Spinal cord (tissue), 10 donors: ENCODE results near the gene CETP. TPM values are rescaled to one million over a fixed set of nuclear protein-coding genes. Genes with fewer than 3 reads are reported as not detected.

Experiments used
- DNase-seq, 6 donors: peaks; one replicate each; pipeline versions ENCODE4 v3.0.0 to v3.0.0-alpha.2; 2013 to 2015; ENCODE audit warnings: low spot score in 6 of 6, low read depth in 4 of 6
- H3K27ac ChIP-seq: one replicate; pipeline ENCODE4 v1.5.1; 2013; ENCODE audit warnings: low read depth, low read length, control low read depth
- H3K27me3 ChIP-seq: one replicate; pipeline ENCODE4 v1.6.1; 2013; ENCODE audit warnings: low read length; ENCODE audit not compliant: control insufficient read depth, insufficient read depth
- H3K36me3 ChIP-seq: one replicate; pipeline ENCODE4 v1.6.1; 2013; ENCODE audit warnings: low read length; ENCODE audit not compliant: control insufficient read depth, insufficient read depth
- H3K4me1 ChIP-seq: one replicate; pipeline ENCODE4 v1.6.1; 2013; ENCODE audit warnings: low read length; ENCODE audit not compliant: control insufficient read depth, insufficient read depth
- H3K4me3 ChIP-seq: one replicate; pipeline ENCODE4 v1.5.1; 2013; ENCODE audit warnings: low read depth, low read length, control low read depth
- H3K9me3 ChIP-seq: one replicate; pipeline ENCODE4 v1.6.1; 2013; ENCODE audit warnings: low read length; ENCODE audit not compliant: control insufficient read depth, insufficient read depth
- WGBS: methylation state at CpG from one replicate; pipeline ENCODE4 v1.1.5; 2013; ENCODE audit warnings: missing lambda C conversion rate; ENCODE audit not compliant: insufficient coverage; 5-methylcytosine and 5-hydroxymethylcytosine counted together
- polyA plus RNA-seq, 2 donors: library from polyadenylated mRNA; unstranded; fragments of 120-200 nt; gene quantifications; one replicate each; pipeline ENCODE4 v1.2.1, GENCODE V29; 2013; ENCODE audit not compliant: insufficient read length in 2 of 2
- total RNA-seq, 2 donors: library from RNA; depleted of rRNA in 1 of 2; stranded (reverse); fragments of 120-200 nt in 1 of 2; fragments of >200 nt in 1 of 2; gene quantifications; one replicate each; pipeline versions ENCODE4 v1.2.3 to v1.2.4, GENCODE V29; 2013 to 2014
- donor health status: healthy.

Gene CETP
- total and polyA plus RNA-seq, 4 donors: 2.0 to 13.5 (median 3.6) TPM

- Histone ChIP-seq H3K4me1 (no peaks in the 10 kb centered on the region), H3K36me3 (peaks cover 49% of the 10 kb centered on the region), H3K9me3 (no peaks in the 10 kb centered on the region), H3K27me3 (no peaks in the 10 kb centered on the region), H3K27ac (no peak overlapping the region), H3K4me3 (no peak overlapping the region)
- DNase-seq: no peak
- WGBS: 79% methylated on average over 5 of the region's 6 CpGs
Observed at GRCh38 chr16:56943761-56944375, 17.9 kb upstream of the CETP start.

- Histone ChIP-seq H3K27ac (no peak overlapping the region), H3K36me3 (peaks cover 38% of the 10 kb centered on the region), H3K9me3 (no peaks in the 10 kb centered on the region), H3K4me1 (peaks cover under 1% of the 10 kb centered on the region), H3K27me3 (no peaks in the 10 kb centered on the region), H3K4me3 (no peak overlapping the region)
- 43% methylated on average over 1 of the region's 2 CpGs for WGBS
- DNase-seq: peak in 1 of 6 donors; percentile 55
Observed at GRCh38 chr16:56944954-56945839, 16.6 kb upstream of the CETP start.

GRCh38 chr16:56945847-56946527, 15.8 kb upstream of the CETP start:
- 100% methylated on average over 2 of the region's 12 CpGs for WGBS
- no peaks in the 10 kb centered on the region for H3K9me3 ChIP-seq
- peaks cover 32% of the 10 kb centered on the region for H3K36me3 ChIP-seq
- no peak overlapping the region for H3K27ac ChIP-seq
- H3K4me1 ChIP-seq: peaks cover 3% of the 10 kb centered on the region
- no peak for DNase-seq
- no peaks in the 10 kb centered on the region for H3K27me3 ChIP-seq
- H3K4me3 ChIP-seq: no peak overlapping the region

GRCh38 chr16:56946767-56947603, 14.8 kb upstream of the CETP start:
- H3K27me3 ChIP-seq: no peaks in the 10 kb centered on the region
- H3K4me3 ChIP-seq: no peak overlapping the region
- 90% methylated on average over 4 of the region's 10 CpGs for WGBS
- no peaks in the 10 kb centered on the region for H3K9me3 ChIP-seq
- peaks cover 3% of the 10 kb centered on the region for H3K4me1 ChIP-seq
- H3K36me3 ChIP-seq: peaks cover 27% of the 10 kb centered on the region
- DNase-seq: no peak
- no peak overlapping the region for H3K27ac ChIP-seq

GRCh38 chr16:56947604-56947995, 14.2 kb upstream of the CETP start:
- no peaks in the 10 kb centered on the region for H3K9me3 ChIP-seq
- H3K36me3 ChIP-seq: peaks cover 21% of the 10 kb centered on the region
- no peaks in the 10 kb centered on the region for H3K27me3 ChIP-seq
- no peak overlapping the region for H3K27ac ChIP-seq
- H3K4me3 ChIP-seq: no peak overlapping the region
- 100% methylated on average over 1 of the region's 2 CpGs for WGBS
- peaks cover 3% of the 10 kb centered on the region for H3K4me1 ChIP-seq
- no peak for DNase-seq

GRCh38 chr16:56948234-56948633, 13.5 kb upstream of the CETP start:
- Histone ChIP-seq H3K9me3 (no peaks in the 10 kb centered on the region), H3K4me3 (no peak overlapping the region), H3K27ac (no peak overlapping the region), H3K36me3 (peaks cover 16% of the 10 kb centered on the region), H3K4me1 (peaks cover 3% of the 10 kb centered on the region), H3K27me3 (no peaks in the 10 kb centered on the region)
- 84% methylated on average over 2 of the region's 6 CpGs for WGBS
- no peak for DNase-seq

- no peak for DNase-seq
- 87% methylated on average over 4 of the region's 4 CpGs for WGBS
- Histone ChIP-seq H3K4me1 (peaks cover 3% of the 10 kb centered on the region), H3K27me3 (no peaks in the 10 kb centered on the region), H3K4me3 (no peak overlapping the region), H3K36me3 (peaks cover 6% of the 10 kb centered on the region), H3K27ac (no peak overlapping the region), H3K9me3 (no peaks in the 10 kb centered on the region)
Observed at GRCh38 chr16:56950051-56950450, 11.7 kb upstream of the CETP start.

- no peaks in the 10 kb centered on the region for H3K27me3 ChIP-seq
- WGBS: 85% methylated on average over 5 of the region's 7 CpGs
- H3K36me3 ChIP-seq: peaks cover 6% of the 10 kb centered on the region
- peaks cover 3% of the 10 kb centered on the region for H3K4me1 ChIP-seq
- DNase-seq: no peak
- no peak overlapping the region for H3K4me3 ChIP-seq
- H3K9me3 ChIP-seq: no peaks in the 10 kb centered on the region
- H3K27ac ChIP-seq: no peak overlapping the region
Observed at GRCh38 chr16:56950455-56950854, 11.3 kb upstream of the CETP start.
